NCI-H1105 treated with DMSO at 0.1 percent for 48 hours (cell line): ENCODE data around the gene ADAM23.

Source experiments
- DNase-seq: peaks from one replicate; lab custom pipeline; 2025; lab: John Stamatoyannopoulos, UW

The ADAM23 gene

DNA sequence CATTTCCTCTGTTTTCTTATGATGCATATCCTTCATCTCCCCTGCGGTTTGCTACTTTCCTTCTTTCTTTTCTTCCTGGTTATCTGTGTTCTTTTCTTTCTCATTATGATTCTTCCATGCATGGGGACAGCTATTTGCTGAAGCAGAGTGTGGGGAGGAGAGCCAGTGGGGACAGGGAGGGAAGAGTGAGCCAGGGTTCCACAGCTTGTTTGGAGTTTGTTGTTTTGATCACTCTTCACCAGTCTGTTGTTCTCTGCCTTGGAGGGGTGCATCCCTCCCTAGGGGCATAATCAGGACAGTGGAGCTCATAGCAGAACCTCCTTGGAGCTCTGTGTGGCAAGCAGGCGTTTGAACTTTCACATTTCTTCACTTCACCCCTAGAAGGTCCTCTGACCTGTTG is 68.0 kb downstream of the ADAM23 start:
- no peak for DNase-seq

DNA sequence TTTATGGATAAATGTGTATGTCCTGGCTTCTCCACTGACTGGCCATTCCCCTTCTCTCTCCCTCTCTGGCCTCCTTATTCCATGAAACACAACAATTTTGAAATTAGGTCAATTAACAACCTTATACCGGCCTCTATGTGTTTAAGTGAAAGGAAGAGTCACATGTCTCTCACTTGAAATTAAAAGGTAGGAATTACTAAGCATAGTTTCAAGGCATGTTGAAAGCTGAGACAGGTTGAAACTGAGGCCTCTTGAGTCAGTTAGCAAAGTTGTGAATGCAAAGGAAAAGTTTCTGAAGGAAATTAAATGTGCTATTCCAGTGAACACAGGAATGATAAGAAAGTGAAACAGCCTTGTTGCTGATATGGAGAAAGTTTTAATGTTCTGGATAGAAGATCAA is 69.7 kb downstream of the ADAM23 start:
- no peak for DNase-seq

DNA sequence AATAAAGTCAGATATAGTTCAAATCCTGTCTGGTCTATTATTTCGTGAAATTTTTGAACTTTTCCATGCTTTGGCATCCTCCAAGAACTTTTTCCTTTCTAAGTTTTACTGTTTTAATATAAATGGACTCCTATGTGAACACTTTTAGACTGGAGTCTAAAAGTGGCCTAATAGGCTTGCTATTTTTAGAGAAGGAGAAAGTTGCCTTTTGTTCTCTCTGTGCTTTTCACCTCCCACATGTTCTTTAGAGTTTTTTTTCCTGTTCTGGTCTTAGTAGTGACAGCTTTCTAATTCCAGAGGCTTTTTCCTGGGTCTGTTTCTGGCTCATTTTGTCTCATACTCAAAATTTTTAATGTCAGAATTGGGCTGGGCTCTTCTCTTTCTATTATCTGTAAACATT is 72.2 kb downstream of the ADAM23 start:
- no peak for DNase-seq

DNA sequence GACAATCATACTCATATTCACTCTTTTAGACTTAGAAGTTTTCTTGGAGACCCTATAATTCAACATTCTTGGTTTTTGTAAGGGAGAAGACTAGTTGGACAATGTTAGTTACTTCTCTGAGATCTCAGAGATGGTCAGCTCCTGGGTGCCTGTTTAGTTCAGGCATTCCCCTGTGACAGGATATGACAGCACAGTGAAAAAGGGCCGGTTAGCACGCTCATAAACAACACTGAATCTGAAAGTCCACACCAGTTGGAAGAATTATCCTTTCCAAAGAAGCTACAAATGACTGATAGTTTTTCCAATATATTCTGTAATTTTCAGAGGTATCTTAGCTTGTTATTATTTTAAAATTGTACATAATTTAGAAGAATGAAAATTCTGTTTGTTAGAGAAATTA is 75.7 kb downstream of the ADAM23 start:
- no peak for DNase-seq

DNA sequence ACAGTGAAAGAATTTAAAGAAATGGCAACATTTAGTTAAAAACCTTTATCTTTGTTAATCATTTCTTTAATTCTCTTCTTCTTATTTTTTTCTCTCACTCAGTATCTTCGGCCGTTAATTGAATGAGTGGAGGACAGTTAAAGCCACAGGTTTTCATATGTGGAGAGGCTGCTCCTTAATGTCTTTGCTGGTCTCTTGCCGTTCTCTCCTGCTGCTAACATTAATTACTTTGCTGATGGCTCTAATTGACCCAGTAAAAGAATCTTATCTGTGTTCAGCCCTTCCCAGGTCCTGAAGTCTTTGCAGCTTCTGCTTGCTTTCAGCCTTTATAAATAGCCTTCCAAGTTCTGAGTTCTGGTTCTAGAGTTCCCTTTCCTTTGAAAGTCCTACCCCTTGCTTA is 77.1 kb downstream of the ADAM23 start:
- no peak for DNase-seq

DNA sequence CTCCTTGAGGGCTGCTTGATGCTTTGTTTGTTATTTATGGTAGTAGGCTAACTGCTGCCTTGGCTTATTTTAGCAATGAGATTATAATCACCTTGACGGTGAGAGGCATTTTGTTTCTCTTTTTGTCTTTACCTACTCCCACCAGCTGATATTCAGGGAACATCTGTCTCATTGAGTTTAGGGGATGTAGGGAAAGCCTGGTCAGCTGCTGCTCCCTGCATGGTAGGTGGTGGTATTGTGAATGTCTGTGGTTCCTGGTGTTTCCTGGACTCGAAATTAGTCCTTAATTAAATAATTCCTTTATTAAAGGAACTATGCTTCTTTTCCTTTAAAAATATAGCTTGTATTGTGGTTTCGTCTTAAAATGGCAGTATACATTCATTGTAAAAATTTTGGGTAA is 77.8 kb downstream of the ADAM23 start:
- DNase-seq: no peak

DNA sequence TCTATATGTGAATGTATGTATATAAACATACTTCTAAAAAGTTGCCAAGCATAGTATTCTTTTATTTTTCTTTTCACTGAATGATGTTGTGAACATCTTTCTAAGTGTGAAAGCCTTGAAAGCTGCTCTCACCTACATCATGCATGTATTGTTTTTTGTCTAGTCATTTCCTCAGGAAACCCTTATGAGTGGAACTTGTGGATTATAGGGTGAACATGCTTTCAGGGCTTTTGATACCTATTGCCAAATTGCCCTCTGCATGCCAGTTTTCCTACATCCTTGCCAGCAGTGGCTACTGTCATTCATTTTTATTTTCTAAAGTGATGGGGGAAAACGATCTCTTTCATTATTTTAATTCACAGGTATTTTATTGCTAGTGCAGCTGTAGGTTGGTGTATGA is 78.3 kb downstream of the ADAM23 start:
- no peak for DNase-seq

DNA sequence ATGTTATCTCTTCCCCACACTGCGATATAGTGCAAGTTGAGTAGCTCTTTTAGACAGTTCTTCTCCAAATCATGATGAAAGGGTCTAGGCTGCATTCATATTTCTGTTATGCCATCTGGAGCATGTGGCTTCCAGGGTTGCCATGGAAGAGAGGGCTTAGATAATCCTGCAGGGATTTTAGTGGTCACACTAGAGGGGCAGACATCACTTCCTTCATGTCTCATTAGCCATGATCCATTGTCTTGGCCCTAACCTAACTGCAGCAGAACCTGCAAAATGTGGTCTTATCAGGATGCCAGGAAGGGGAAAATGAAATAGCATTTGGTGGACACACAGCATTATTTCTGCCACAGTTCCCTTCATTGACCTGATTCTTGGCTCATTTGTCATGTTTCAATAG is 83.1 kb downstream of the ADAM23 start:
- DNase-seq: no peak

DNA sequence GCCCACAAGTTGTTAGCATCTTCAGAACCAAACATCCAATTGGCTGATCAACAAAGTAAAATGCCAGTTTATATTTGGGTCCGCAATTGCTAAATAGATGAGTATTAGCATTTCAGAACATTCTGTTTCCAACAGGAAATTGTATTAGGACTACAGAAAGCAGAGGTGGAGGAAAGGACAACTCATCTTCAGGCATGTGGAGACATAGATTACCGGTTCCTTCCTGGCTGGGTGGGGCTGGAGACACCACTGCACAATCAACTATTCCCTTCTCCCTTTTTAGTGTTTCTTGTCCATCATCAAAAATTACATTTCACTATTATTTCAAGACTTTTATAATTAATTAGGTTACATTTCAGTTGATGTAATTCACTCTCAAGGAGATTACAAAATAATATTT is 83.8 kb downstream of the ADAM23 start:
- DNase-seq: no peak

DNA sequence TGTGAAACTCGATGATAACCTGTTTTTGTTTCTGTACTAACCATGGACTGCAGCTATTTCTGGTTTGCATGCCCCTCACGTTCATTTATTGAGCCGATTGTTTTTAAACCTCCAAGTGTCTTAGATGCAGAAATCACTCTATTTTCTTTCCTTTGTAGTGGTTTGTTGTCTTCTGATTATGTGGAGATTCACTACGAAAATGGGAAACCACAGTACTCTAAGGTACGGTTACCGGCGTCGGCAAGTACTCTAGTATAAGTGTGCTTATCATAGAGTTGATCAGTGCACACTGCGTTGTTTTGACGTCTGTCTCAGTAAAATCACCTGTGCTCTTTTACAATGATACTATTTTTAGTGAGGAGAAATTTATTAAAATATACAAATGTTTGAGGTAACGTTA is 87.4 kb downstream of the ADAM23 start:
- DNase-seq: no peak

DNA sequence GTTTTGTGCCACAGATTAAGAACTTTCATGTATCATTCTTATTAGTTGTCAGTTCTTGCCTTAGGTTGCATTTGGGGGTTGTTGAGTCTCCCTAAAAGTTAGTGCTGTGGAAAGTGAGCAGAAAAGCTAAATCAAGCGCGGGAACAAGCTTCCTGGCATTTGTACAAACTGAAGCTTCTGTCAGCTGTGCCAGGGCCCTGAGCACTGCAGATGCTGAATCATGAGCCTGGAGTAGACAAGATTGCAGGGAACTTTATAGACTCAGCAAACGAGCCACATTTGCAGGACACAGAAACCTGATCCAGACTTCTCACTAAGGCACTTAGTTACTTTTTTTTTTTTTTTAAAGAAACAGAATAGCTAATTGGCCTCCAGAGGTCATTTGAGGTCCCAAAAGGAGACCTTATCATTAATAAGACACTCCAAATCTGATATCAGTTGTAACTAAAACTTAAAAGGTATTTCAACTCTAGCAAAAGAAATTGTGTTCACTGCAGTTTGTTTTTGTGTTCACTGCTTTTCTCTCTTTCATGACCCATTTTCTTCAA is 88.7 kb downstream of the ADAM23 start:
- DNase-seq: no peak

DNA sequence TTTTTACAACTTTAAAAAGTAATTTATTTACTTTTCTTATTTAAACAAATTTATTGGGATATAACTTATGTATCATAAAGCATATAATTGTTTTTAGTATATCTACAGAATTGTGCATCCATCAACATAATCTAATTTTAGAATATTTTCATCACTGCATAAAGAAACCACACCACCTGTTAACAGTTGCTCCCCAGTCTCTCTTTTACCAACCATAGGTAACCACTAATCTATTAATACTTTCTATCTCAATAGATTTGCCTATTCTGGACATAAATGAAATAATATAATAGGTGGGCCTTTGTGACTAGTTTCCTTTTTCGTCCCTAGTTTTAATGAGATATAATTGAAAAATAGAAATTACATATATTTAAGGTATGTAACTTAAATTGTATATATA is 90.6 kb downstream of the ADAM23 start:
- DNase-seq: no peak

DNA sequence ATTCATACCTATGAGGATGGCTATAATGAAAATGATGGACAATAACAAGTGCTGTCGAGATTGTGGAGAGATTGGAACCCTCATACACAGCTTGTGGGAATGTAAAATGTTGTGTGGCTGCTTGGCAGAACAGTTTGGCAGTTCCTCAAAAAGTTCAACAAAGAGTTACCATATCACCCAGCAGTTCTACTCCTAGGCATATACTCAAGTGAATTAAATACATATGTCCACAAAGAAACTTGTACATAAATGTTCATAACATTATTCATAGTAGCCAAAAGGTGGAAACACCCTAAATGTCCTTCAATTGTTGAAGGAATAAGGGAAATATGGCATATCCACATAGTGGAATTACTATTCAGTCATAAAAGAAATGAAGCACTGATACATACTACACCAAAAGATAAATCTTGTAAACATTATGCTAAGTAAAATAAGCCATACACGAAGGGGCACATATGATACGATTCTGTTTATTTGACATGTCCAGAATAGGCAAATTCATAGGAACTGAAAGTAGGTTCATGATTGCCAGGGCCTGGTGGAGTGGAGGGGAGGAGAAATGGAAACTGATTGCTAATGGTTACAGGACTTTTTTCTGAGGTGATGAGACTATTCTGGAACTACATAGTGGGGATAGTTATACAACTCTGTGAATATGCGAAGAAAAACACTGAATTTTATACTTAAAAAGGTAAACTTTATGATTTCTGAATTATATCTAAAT is 92.1 kb downstream of the ADAM23 start:
- DNase-seq: no peak

DNA sequence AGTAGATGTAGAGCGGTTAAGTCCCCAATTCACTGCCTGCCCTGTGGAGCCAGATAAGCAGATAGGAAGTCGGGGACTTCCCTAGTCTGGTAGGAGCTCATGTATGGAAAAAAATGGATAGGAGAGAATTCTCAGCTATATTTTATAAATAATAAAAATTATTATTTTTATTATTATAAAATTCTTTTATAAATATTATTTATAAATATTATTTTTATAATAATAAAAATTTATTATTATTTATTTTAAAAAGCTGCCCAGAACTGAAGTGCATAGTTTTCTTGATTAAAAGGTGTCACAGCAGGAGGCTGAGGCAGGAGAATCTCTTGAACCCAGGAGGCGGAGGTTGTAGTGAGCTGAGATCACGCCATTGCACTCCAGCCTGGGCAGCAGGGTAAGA is 97.4 kb downstream of the ADAM23 start:
- no peak for DNase-seq

DNA sequence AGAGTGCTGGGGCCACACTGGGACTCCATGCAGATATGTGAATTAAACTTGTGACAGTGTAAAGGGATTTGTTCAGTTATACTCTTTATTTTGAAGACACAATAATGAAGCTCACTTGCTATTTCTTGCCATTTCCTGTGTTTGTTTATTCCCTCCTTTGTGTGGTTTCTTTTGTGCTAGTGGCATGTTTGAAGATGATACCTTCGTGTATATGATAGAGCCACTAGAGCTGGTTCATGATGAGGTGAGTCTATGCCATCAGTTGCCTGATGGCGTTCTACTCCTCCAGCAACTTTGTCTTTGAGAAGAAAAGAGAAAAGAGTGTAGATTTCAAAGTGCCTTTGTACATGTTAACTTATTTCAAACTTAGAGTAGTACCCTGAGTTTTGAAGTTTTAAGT is 99.7 kb downstream of the ADAM23 start:
- no peak for DNase-seq

DNA sequence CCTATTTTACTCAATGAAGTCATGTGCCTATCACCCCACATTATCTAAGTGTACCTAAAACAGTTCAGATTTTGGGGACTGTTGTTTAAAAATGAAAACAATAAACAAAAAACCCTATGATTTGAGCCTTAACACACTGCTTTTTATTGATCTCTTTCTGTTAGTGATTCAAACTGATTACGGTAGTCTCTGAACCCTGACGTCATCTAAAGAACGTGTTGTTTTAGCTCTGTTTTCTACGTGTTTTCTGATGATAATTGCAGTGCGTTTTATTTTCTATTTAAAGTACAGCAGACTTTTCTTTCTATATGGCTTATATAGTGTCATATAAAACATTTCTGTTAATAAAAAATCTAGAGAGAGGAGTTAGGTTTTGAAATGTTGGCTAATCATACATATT is 105.1 kb downstream of the ADAM23 start:
- no peak for DNase-seq

DNA sequence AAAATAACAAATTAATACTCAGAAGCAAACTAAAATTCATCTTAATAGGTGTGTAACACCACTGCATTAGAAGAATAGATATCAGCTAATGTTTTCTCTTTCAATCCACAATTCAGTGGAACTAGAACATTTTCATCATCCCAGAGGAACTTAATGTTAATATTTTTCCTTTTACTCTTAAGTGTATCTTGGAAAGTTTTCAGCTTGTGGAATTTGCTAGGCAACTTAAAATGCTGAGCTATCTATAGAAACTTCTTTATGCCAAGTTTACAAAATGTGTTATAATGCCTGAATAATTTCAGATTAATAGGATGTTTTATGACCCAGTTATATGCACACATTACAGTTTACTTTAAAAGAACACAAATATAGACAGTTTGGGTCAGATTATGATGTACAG is 112.4 kb downstream of the ADAM23 start:
- no peak for DNase-seq

DNA sequence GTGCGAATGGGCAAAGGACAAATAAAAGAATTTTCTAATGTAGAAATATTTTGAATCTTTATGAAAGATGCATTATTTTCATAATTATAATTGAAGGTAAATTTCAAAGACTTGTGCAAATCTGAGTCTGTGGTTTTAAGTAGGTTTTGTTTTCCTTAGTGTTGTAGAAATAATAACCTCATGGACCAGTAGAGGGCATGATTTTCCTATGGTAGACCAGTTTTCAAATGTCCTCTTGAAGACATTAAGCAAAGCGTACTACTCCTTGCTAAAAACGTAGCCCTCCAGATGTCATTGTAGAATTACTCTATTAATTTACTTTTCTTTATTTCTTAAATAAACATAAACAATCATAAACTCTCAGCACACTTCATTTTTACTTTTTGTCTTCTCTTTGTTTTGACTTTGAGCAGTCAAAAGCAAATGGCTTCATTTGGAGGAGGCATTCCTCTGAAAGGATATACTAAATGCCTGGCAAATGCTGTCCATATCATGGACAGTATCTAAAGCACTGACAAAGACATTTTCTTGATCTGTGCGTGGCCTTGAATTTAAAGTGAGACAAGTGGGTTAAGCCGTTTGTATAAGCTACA is 113.1 kb downstream of the ADAM23 start:
- peak; percentile 56 for DNase-seq

DNA sequence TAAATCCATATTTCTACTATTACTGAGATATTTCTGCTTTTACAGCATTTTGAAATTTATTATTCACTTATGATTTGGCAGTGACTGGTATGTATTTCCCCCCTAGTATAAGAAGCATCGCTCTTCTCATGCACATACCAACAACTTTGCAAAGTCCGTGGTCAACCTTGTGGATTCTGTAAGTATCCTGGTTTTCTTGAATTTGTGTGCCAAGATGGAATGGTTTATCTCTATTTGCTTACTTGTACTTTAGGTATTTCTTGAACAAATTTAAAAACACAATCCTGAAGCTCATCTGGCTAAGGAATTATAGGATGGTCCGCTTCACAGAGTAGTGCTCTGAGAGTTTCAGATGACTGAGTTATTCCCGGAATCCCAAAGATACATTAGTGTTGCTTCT is 114.0 kb downstream of the ADAM23 start:
- DNase-seq: no peak

DNA sequence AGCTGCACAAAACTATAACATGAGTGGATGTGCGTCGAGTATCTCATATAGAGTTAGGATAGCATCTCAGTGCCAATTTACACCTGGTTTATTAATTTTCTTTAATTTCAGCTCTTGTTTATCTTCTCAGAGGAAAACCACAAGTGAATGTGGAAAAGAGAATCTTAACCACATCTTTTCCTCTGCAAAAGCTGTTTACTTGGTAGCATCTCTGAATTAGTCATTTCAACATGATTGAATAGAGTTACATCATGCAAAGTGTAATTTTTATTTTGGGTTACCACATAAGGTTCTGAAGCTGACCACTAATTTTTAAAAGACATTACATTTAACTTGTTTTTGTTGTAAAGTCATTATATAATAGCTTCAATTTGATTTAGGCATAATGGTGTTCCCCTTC is 115.2 kb downstream of the ADAM23 start:
- no peak for DNase-seq

DNA sequence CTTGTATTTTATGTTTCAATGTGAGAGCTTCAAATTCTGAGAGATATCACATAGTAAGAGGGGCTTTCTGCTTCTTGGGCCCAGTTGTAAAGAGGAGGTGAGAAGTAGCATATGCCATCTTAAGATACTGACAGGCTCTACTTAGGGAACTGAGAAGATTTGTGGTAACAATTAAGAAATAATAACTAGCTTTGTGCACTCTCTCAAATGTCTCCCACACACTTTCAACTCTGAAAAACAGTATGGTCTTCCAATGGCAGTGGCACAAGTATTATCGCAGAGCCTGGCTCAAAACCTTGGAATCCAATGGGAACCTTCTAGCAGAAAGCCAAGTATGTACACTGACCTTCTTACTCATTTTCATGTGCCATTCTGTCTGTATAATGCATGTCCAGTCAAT is 118.6 kb downstream of the ADAM23 start:
- DNase-seq: no peak

DNA sequence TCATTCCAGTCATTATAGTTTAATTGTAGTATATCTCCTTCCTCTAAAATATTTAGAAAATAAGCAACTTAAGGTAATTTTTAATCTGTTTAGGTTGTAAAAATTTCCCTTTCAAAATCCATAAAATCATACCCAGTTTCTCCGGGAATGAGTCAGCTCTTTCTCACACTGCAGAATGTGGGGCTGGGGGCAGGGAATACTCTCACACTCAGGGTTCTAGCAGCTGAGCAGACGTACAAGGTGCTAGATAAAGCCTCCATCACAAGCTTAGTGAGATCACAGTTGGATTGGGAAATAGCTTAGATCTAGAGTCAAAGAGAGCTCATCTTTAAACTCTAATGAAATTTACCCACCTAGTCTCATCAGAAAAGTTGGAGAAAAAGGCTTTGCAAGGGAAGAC is 119.0 kb downstream of the ADAM23 start:
- DNase-seq: no peak

DNA sequence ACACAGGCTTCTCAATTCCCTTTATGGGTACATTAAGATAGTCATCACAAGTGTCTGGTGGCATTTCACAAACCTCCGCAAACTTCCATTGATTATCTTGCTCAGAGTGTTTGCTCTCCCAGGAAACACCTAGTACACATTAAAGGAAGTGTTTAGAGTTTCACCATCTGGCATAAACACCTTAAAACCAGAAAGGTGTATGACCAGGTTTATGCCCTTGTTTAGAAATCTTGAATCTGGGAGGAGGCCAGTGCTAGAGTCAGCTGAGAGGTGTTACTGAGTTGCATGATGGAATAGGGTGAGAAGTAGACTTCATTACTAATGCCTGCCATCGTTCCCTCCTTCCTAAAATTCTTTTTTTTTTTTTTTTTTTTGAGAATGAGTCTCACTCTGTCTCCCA is 120.0 kb downstream of the ADAM23 start:
- no peak for DNase-seq

DNA sequence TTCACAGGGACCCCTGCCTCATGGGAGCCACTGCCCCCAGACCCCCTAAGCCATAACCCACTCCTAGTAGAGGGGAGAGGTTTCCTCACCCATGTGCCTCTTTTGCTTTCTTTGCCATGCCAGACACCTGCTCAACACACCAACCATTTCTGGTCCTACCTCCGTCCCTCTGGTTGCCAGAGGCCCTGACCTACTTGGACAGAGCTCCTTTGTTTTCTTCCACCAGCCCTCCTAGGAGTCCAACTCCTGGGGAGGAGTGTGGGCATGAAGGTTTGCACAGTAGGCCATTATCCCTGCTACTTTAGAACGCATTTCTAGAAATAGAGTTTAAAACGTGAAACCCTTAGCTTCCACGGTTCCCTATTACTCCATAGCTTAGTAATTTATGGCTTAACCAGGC is 122.3 kb downstream of the ADAM23 start:
- no peak for DNase-seq
